ENCODE measurements around the gene P4HA1.

DNA sequence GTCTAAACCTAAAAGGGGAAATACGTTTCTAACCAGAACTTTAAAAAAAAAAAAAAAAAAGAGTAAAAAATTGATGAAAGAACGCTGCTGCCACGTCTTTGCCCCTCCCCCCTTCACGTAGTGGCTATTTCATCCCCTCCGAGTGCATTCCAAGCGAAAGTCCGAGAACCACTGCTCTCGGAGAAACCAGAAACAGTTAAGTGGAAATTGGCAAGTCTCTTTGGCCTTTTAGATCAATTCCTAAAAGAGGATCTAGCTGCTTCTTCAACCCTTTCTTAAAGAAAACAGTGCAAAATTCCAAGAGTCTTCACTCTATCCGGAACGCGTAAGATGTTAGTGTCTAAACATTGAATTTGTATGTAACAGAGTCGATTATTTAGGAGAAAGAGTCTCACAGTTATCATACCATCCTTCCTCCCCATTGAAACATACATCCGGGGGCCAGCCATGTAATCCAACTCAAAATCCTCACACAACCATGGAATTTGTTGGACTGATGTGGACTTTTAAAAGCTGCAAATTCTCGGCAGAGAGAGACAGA lies 1.1 kb downstream of the P4HA1 start:
- TF ChIP-seq REST (IDR thresholded peaks at IDR 0.05; ENCODE audit: insufficient read depth in 1 of 2, low read depth in 2 of 2, low read length in 2 of 2), result no peak
- no peak; the same call in 1 of the 2 replicates for TF ChIP-seq POLR2AphosphoS5 (IDR thresholded peaks at IDR 0.05; ENCODE audit: low read depth, low read length)
- TF ChIP-seq FOXP2 (optimal IDR thresholded peaks at IDR 0.05; ENCODE audit: borderline replicate concordance, extremely low read depth, extremely low read length, insufficient read depth), result no peak
